ENCODE results near the gene CBFB.
"Not testable (repeated sequence)": the region's sequence is repeated elsewhere in the genome, so short reads cannot be mapped to it uniquely, and the experiment has no call there.

Gene CBFB

DNA sequence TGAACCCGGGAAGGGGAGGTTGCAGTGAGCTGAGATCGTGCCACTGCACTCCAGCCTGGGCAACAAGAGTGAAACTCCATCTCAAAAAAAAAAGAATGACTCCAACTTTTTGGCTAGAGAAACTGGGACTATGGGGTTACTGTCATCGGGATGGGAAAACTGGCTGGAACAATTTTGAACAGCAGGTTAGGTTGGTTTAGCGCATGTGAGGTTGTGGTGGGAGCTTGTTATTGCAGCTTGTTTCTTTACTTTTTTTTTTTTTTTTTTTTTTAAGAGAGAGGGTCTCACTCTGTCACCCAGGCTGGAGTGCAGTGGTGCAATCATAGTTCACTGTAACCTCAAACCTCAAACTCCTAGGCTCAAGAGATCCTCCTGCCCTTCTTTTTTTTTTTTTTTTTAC lies 12.6 kb downstream of the CBFB start:
- not testable (repeated sequence) for DNase-seq (ENCODE audit: low spot score)

DNA sequence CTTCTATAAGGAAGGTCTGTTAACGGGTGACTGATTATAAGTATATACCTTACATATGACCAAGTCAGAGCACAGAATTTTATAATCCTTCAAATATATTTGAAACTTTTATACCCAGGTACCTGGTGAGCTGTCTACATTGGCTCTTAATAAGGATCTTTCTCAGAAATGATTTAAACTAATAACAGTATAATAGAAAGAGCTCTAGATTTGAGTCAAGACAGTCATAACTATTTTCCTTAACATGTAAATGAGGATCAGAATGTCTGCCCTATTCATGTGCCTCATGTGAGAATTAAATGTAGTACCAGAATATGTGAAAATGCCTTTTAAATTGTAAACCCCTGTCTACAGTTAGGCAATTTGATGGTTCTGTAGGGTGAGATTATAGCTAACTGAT lies 14.5 kb downstream of the CBFB start:
- DNase-seq (ENCODE audit: low spot score) = no peak

DNA sequence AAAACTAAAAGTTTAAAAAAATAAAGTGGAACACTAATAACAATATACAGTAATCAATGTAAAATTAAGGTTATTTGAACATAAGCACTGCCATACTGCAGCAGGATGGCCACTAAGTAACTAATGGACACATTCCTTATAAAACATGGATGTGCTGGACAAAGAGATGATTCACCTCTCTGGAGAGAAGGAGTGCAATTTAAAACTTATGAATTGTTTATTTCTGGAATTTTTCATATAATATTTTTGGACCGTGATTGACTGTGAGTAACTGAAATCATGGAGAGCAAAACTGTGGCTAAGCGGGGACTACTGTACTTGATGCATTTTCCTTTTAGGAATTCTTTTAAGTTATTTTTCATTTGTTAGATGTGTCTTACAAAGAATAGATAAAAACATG lies 21.8 kb downstream of the CBFB start:
- DNase-seq (ENCODE audit: low spot score) = no peak

- no peak for DNase-seq (ENCODE audit: low spot score)
Measured at GRCh38 chr16:67052399-67052798, 23.4 kb downstream of the CBFB start.

GRCh38 chr16:67053767-67054334 lies 24.9 kb downstream of the CBFB start:
- DNase-seq (ENCODE audit: low spot score) = no peak

DNA sequence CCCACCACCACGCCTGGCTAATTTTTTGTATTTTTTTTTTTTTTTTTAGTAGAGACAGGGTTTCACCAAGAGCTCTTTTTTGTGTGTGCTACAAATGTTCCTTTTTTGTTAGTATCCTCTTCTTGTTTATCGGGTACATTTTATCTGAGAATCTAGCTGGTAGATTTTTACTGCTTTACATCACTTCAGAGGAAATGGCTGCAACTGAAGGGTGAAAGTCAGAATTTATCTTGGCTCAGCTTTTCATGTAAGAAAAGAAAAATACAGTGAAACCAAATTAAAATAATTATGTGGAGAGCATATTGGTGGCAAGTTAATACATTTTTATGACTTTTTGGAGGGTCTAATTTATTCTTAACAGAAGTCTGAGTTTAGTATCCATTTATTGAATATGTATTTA lies 26.0 kb downstream of the CBFB start:
- no peak for DNase-seq (ENCODE audit: low spot score)

GRCh38 chr16:67055712-67056487 lies 27.0 kb downstream of the CBFB start:
- DNase-seq (ENCODE audit: low spot score) = no peak

GRCh38 chr16:67063008-67063407 lies 34.1 kb downstream of the CBFB start:
- DNase-seq (ENCODE audit: low spot score) = no peak

- no peak for DNase-seq (ENCODE audit: low spot score)
Measured at GRCh38 chr16:67068212-67068753, 39.3 kb downstream of the CBFB start.

DNA sequence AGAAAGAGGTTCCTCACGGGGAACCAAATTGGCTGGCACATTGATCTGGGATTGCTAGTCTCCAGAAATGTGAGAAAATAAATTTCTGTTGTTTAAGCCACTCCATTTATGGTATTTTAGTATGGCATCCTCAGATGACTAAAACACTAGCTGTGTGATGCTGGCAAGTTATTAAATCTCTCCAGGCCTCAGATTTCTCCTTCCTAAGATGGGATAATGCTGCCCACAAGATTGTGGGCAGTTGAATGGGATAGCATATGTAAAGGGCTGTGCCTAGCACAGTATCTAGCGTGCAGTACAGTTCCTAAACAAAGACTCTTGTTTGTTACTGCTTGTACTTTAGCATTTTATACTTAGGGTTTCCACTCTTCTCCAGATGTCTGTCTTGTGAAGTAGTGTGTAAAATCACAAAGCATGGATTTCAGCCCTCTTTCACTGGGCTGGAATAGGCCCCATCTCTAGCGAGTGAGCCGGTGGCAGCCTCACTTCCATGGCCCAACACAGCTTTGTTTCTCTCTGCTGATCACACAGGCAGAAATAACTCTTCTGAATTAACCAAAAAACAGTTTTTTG lies 42.6 kb downstream of the CBFB start:
- no peak for DNase-seq (ENCODE audit: low spot score)

GRCh38 chr16:67075331-67075730 lies 46.4 kb downstream of the CBFB start:
- no peak for DNase-seq (ENCODE audit: low spot score)

DNA sequence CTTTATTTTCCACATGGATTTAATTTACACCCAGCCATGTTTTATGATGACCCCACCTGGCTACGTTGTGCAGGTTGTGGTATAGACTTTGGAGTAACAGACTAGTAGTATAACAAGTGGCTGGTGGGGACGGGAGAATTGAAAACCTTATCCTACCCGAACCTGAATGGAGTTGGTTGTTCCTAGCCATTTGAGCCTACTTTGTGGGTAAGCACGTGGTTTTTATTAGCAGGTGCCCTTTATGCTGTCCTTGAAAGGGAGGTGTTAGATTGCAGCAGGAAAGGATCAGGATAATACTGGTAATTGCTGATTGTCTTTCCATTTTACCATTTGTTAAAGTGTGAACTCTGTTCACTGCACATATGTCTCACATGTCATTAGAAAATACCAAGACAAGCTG lies 48.9 kb downstream of the CBFB start:
- DNase-seq (ENCODE audit: low spot score) = no peak

DNA sequence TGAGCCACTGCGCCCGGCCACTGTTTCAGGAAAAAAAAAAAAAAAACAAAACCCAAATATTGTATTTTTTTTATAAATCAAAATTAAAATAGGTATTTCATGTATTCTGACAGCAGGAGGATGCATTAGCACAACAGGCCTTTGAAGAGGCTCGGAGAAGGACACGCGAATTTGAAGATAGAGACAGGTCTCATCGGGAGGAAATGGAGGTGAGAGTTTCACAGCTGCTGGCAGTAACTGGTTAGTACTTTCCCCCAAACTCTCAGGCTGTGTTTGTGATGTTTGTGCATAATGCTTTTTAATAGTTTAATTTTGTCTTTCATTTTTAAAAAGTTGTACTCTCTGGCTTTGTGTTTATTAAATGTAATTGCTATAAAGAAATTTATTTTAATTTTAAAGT lies 53.2 kb downstream of the CBFB start:
- DNase-seq (ENCODE audit: low spot score) = no peak

DNA sequence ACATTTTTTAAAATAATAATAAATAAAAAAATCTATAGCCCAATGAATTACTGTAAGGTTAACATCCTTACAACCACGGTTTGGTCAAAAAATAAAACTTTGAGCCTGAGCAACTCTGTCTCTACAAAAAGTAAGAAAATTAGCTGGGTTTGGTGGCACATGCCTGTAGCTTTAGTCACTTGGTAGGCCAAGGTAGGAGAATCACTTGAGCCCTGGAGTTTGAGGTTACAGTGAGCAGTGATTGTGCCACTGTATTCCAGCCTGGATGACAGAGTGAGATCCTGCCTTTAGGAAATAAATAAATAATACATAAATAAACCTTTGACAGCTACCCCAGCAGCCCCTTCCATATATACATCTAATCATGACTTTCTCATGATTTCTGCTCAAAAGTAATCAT lies 53.9 kb downstream of the CBFB start:
- DNase-seq (ENCODE audit: low spot score) = no peak

- no peak for DNase-seq (ENCODE audit: low spot score)
Measured at GRCh38 chr16:67084345-67085028, 55.5 kb downstream of the CBFB start.

GRCh38 chr16:67086822-67087221 lies 57.9 kb downstream of the CBFB start:
- no peak for DNase-seq (ENCODE audit: low spot score)

DNA sequence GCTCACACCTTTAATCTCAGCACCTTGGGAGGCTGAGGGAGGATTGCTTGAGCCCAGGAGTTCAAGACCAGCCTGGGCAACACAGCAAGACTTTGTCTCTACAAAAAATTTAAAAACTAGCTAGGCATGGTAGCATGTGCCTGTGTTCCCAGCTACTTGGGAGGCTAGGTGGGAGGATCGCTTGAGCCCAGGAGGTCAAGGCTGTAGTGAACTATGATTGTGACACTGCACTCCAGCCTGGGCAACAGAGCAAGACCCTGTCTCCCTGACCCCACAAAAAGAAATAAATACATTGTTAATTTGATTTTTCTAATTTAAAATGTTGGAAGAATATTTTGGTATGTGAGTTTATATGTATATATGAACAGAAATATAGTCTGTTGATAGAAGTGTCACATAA lies 58.3 kb downstream of the CBFB start:
- DNase-seq (ENCODE audit: low spot score) = no peak

DNA sequence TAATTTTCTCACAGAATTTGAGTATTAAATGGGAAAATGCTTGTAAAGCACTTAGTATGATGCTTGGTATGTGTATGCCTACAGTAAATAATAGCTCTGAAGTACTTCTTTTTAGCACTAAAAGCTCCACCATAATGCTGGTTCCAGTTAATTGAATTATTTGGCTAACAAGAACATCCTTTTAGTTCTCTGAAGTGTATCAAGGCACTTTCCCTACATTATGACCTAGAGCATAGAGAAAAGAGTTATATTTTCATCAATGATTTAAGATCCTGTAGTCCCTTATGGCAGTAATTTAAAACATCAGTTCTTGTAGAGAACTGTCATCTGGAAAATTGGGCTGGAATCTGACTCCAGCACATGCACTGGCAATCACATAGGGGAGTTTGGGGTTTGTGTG lies 58.9 kb downstream of the CBFB start:
- DNase-seq (ENCODE audit: low spot score) = no peak

DNA sequence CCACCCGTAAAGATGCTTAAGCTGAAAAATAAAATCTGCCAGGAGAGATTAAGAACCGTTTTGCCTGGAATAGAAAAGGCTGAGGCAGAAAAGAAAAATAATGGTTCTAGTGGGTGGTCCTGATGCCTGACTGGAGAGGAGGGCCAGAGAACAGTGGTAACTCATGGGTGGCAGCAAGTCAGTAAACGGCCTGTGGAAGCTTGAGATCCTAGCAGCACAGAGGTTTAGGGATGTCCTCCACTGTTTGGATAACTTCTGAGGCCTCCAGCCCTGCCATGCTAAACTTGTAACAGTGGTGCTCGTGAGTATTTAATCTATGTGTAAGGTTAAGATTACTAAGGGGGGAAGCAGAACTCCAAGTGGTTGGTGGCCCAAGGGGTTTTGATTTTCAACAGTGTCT lies 59.6 kb downstream of the CBFB start:
- DNase-seq (ENCODE audit: low spot score) = no peak

- no peak for DNase-seq (ENCODE audit: low spot score)
Measured at GRCh38 chr16:67089101-67089500, 60.2 kb downstream of the CBFB start.

DNA sequence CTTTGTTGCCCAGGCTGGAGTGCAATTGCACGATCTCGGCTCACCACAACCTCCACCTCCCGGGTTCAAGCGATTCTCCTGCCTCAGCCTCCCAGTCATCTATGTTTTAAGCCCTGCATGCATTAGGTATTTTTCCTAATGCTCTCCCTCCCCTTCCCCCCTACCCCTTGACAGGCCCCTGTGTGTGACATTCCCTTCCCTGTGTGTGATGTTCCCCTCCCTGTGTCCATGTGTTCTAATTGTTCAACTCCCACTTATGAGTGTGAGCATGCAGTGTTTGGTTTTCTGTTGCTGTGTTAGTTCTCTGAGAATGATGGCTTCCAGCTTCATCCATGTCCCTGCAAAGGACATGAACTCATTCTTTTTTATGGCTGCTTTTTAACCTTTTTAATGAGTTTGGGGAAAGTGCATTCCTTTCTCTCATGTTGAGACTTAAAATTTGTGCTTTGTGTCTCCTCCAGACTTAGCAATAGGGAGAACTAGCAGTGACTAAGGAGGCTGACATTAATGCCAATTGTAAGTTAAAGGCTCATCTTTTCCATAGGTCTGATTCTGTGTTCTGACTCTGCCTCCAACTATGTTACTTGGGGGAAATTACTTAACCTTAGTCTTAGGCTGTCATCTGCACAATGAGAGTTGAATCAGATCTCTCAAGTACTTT lies 63.1 kb downstream of the CBFB start:
- DNase-seq (ENCODE audit: low spot score) = no peak

GRCh38 chr16:67093098-67093726 lies 64.3 kb downstream of the CBFB start:
- DNase-seq (ENCODE audit: low spot score) = no peak
